ENCODE results near the gene MFGE8. TPM values are rescaled to one million over a fixed set of nuclear protein-coding genes. Genes with fewer than 3 reads are reported as not detected.
"Not testable (repeated sequence)": the region's sequence is repeated elsewhere in the genome, so short reads cannot be mapped to it uniquely, and the experiment has no call there.

Gene MFGE8
- total RNA-seq, 1 donor, result 195 TPM

DNA sequence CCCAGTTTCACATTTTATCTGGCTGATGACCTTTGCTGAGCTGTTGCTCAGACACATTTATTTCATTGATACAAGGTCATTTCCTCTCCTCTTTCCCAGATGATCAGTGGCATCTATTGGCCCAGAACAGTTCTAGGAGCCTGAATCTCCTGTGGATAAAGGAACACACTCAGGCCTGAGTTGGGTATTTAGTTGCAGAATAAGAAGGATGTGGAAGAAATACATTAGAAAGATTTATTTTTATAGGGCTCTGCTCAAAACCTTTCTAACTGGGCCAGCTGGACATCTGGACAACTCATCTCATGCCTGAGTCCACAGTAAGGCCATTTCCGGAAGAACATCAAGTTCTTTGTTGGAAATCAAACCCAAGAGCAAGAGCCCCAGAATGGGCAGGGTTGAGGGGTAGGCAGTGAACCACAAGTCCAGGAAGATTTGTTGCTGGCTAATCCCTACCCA lies 19.7 kb upstream of the MFGE8 start:
- H3K79me2 ChIP-seq (ENCODE audit: insufficient read depth, low read length), result no peaks in the 10 kb centered on the region
- H2AFZ ChIP-seq (ENCODE audit: low read length), result no peak overlapping the region
- peaks cover 5% of the 10 kb centered on the region for H3K27me3 ChIP-seq (ENCODE audit: insufficient read depth, low read length)
- no peaks in the 10 kb centered on the region for H3K36me3 ChIP-seq (ENCODE audit: insufficient read depth, low read length)
- no peak overlapping the region for H3K4me3 ChIP-seq (ENCODE audit: insufficient read depth, low read length)
- TF ChIP-seq, protein P1, sequence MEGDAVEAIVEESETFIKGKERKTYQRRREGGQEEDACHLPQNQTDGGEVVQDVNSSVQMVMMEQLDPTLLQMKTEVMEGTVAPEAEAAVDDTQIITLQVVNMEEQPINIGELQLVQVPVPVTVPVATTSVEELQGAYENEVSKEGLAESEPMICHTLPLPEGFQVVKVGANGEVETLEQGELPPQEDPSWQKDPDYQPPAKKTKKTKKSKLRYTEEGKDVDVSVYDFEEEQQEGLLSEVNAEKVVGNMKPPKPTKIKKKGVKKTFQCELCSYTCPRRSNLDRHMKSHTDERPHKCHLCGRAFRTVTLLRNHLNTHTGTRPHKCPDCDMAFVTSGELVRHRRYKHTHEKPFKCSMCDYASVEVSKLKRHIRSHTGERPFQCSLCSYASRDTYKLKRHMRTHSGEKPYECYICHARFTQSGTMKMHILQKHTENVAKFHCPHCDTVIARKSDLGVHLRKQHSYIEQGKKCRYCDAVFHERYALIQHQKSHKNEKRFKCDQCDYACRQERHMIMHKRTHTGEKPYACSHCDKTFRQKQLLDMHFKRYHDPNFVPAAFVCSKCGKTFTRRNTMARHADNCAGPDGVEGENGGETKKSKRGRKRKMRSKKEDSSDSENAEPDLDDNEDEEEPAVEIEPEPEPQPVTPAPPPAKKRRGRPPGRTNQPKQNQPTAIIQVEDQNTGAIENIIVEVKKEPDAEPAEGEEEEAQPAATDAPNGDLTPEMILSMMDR (IDR thresholded peaks at IDR 0.05; ENCODE audit: extremely low read depth, low read depth, low read length), result no peak
- H3K4me1 ChIP-seq (ENCODE audit: insufficient read depth, low read length), result no peaks in the 10 kb centered on the region
- H4K20me1 ChIP-seq (ENCODE audit: insufficient read depth, low read length), result no peaks in the 10 kb centered on the region
- no peaks in the 10 kb centered on the region for H3K9me3 ChIP-seq (ENCODE audit: low read depth, low read length)
- H3K4me2 ChIP-seq (ENCODE audit: insufficient read depth, low read length), result no peak overlapping the region
- no peak for DNase-seq (ENCODE audit: insufficient read length, low spot score, missing footprints)
- no peak overlapping the region for H3K27ac ChIP-seq (ENCODE audit: low read depth, low read length)

- H3K4me2 ChIP-seq (ENCODE audit: insufficient read depth, low read length), result no peak overlapping the region
- no peak overlapping the region for H3K4me3 ChIP-seq (ENCODE audit: insufficient read depth, low read length)
- DNase-seq (ENCODE audit: insufficient read length, low spot score, missing footprints), result no peak
- H2AFZ ChIP-seq (ENCODE audit: low read length), result no peak overlapping the region
- no peaks in the 10 kb centered on the region for H3K4me1 ChIP-seq (ENCODE audit: insufficient read depth, low read length)
- H3K27ac ChIP-seq (ENCODE audit: low read depth, low read length), result no peak overlapping the region
- no peaks in the 10 kb centered on the region for H3K79me2 ChIP-seq (ENCODE audit: insufficient read depth, low read length)
- H3K36me3 ChIP-seq (ENCODE audit: insufficient read depth, low read length), result no peaks in the 10 kb centered on the region
- H3K27me3 ChIP-seq (ENCODE audit: insufficient read depth, low read length), result peaks cover 5% of the 10 kb centered on the region
- TF ChIP-seq, protein P1 (IDR thresholded peaks at IDR 0.05; ENCODE audit: extremely low read depth, low read depth, low read length), result no peak
- H4K20me1 ChIP-seq (ENCODE audit: insufficient read depth, low read length), result no peaks in the 10 kb centered on the region
- no peaks in the 10 kb centered on the region for H3K9me3 ChIP-seq (ENCODE audit: low read depth, low read length)
Measured at GRCh38 chr15:88932271-88932874, 19.2 kb upstream of the MFGE8 start.

DNA sequence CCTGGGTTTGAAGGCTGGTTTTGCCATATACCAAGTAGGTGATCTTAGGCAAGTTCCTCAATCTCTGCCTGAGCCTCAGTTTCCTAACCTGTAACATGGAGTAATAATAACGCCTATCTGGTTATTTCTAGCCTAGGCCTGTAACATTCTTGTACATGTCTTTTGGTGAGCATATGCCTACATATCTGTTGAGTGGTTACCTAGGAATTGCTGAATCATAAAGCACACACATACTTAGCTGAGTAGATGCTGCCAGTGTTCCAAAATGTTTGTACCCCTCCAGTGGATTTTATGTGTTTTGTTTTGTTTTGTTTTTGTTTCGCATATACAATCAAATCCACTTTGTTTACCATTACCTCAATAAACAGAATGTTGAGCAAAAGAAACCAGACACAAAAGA lies 17.4 kb upstream of the MFGE8 start:
- Histone ChIP-seq H4K20me1 (ENCODE audit: insufficient read depth, low read length) (no peaks in the 10 kb centered on the region), H3K9me3 (ENCODE audit: low read depth, low read length) (no peaks in the 10 kb centered on the region), H3K36me3 (ENCODE audit: insufficient read depth, low read length) (no peaks in the 10 kb centered on the region), H3K79me2 (ENCODE audit: insufficient read depth, low read length) (no peaks in the 10 kb centered on the region), H3K4me1 (ENCODE audit: insufficient read depth, low read length) (no peaks in the 10 kb centered on the region), H3K27ac (ENCODE audit: low read depth, low read length) (no peak overlapping the region), H3K4me2 (ENCODE audit: insufficient read depth, low read length) (no peak overlapping the region), H3K4me3 (ENCODE audit: insufficient read depth, low read length) (no peak overlapping the region), H2AFZ (ENCODE audit: low read length) (no peak overlapping the region), H3K27me3 (ENCODE audit: insufficient read depth, low read length) (peaks cover 5% of the 10 kb centered on the region)
- no peak for DNase-seq (ENCODE audit: insufficient read length, low spot score, missing footprints)
- TF ChIP-seq, protein P1 (IDR thresholded peaks at IDR 0.05; ENCODE audit: extremely low read depth, low read depth, low read length), result no peak

DNA sequence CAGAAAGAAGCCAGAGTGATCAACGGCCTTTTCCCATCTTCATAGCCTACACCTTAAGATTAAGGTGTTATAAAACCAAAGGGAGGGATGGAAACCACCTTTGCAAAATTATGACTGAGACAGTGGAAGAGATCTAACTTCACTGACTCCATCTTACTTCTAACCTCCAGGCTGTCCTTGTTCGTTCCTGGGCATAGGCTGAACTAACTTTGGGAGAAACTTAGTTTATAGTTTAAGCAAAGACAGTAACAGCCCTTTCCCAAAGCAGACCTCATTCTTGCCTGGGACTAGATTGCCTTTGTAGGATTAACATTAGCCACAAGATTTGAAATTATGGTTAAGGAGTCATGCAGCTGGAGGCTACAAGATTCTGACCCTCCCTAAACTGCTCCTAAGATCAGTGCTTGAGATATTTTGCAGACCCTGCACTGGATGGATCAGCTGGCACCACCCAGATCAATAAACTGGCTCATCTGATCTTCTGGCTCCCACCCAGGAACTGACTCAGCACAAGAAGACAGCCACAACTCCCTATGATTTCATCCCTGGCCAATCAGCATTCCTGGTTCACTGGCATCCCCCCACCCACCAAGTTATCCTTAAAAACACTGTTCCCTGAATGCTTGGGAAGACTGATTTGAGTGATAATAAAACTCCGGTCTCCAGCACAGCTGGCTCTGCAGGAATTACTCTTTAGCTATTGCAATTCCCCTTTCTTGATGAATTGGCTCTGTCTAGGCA lies 16.3 kb upstream of the MFGE8 start:
- not testable (repeated sequence) for H3K27ac ChIP-seq (ENCODE audit: low read depth, low read length); H3K27me3 ChIP-seq (ENCODE audit: insufficient read depth, low read length); H3K4me2 ChIP-seq (ENCODE audit: insufficient read depth, low read length); H3K4me3 ChIP-seq (ENCODE audit: insufficient read depth, low read length); H3K4me1 ChIP-seq (ENCODE audit: insufficient read depth, low read length); H3K9me3 ChIP-seq (ENCODE audit: low read depth, low read length); H2AFZ ChIP-seq (ENCODE audit: low read length); DNase-seq (ENCODE audit: insufficient read length, low spot score, missing footprints); H4K20me1 ChIP-seq (ENCODE audit: insufficient read depth, low read length); H3K79me2 ChIP-seq (ENCODE audit: insufficient read depth, low read length); H3K36me3 ChIP-seq (ENCODE audit: insufficient read depth, low read length)

- not testable (repeated sequence) for H3K4me1 ChIP-seq (ENCODE audit: insufficient read depth, low read length)
Measured at GRCh38 chr15:88928192-88928591, 15.0 kb upstream of the MFGE8 start.

GRCh38 chr15:88925648-88926047 lies 12.5 kb upstream of the MFGE8 start:
- H3K4me2 ChIP-seq (ENCODE audit: insufficient read depth, low read length); H3K27ac ChIP-seq (ENCODE audit: low read depth, low read length); H3K27me3 ChIP-seq (ENCODE audit: insufficient read depth, low read length); H3K4me1 ChIP-seq (ENCODE audit: insufficient read depth, low read length); H4K20me1 ChIP-seq (ENCODE audit: insufficient read depth, low read length); H3K79me2 ChIP-seq (ENCODE audit: insufficient read depth, low read length); H3K4me3 ChIP-seq (ENCODE audit: insufficient read depth, low read length); DNase-seq (ENCODE audit: insufficient read length, low spot score, missing footprints); H2AFZ ChIP-seq (ENCODE audit: low read length); H3K36me3 ChIP-seq (ENCODE audit: insufficient read depth, low read length); H3K9me3 ChIP-seq (ENCODE audit: low read depth, low read length): not testable (repeated sequence)

More at GRCh38 chr15:88928192-88928591, 15.0 kb upstream of the MFGE8 start:
- H3K79me2 ChIP-seq (ENCODE audit: insufficient read depth, low read length); H2AFZ ChIP-seq (ENCODE audit: low read length); H3K36me3 ChIP-seq (ENCODE audit: insufficient read depth, low read length); H4K20me1 ChIP-seq (ENCODE audit: insufficient read depth, low read length); H3K27ac ChIP-seq (ENCODE audit: low read depth, low read length); H3K9me3 ChIP-seq (ENCODE audit: low read depth, low read length); DNase-seq (ENCODE audit: insufficient read length, low spot score, missing footprints); H3K4me2 ChIP-seq (ENCODE audit: insufficient read depth, low read length); H3K27me3 ChIP-seq (ENCODE audit: insufficient read depth, low read length); H3K4me3 ChIP-seq (ENCODE audit: insufficient read depth, low read length): not testable (repeated sequence)

Measured in osteoblast (primary cell).